ENCODE results near the gene TROAP.
"Not testable (repeated sequence)": the region's sequence is repeated elsewhere in the genome, so short reads cannot be mapped to it uniquely, and the experiment has no call there.

The TROAP gene

DNA sequence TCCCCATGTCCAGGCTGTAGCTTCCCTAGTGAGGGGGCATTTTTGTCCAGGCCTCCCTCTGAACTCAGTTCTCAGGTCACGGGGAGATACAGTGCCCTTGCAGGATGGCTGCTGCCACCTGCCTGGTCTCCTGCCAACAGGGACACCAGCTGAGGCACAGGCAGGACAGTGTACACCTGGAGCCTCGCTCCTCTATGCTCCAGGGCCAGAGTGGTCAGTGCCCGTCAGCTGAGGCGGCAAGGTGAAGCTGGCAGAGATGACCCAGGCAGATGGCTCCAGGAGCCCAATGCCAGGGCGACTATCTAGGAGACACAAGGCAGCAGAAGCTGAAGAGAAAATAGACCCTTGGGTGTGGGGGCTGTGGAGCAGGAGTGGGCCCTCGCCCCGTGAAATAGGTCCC, 45.6 kb upstream of the TROAP start:
- TF ChIP-seq FOXM1 (IDR thresholded peaks at IDR 0.05; ENCODE audit: borderline replicate concordance): no peak
- TF ChIP-seq LEF1 (IDR thresholded peaks at IDR 0.05; ENCODE audit: borderline replicate concordance): no peak
- TF ChIP-seq FOXK2 (IDR thresholded peaks at IDR 0.05): no peak
- TF ChIP-seq BHLHE40 (IDR thresholded peaks at IDR 0.05; ENCODE audit: borderline replicate concordance): no peak
- no peak for TF ChIP-seq ZNF384 (IDR thresholded peaks at IDR 0.05)
- no peak for TF ChIP-seq ARNT (IDR thresholded peaks at IDR 0.05)
- TF ChIP-seq TARDBP (IDR thresholded peaks at IDR 0.05): no peak
- TF ChIP-seq HDGF (IDR thresholded peaks at IDR 0.05; ENCODE audit: borderline replicate concordance): no peak
- TF ChIP-seq PKNOX1 (IDR thresholded peaks at IDR 0.05): no peak
- TF ChIP-seq NFRKB (IDR thresholded peaks at IDR 0.05): no peak
- no peak for TF ChIP-seq SP1 (IDR thresholded peaks at IDR 0.05)
- TF ChIP-seq SUZ12 (IDR thresholded peaks at IDR 0.05): no peak
- TF ChIP-seq ELF4 (IDR thresholded peaks at IDR 0.05): no peak
- TF ChIP-seq CTBP1 (IDR thresholded peaks at IDR 0.05; ENCODE audit: borderline replicate concordance): no peak
- no peak for DNase-seq (ENCODE audit: extremely low spot score)
- ChIA-PET POLR2A (interaction anchor here (0.7 to 2.1 kb wide), 6 partner anchors 10 to 213 kb away, joined by 3 to 16 read pairs (median 6); partner anchors contain the start of genes TROAP and TUBA1B), CTCF (interaction anchor here (0.6 to 3.4 kb wide), 4 partner anchors 9 to 64 kb away, joined by 3 to 12 read pairs (median 6); no protein-coding TSS in a partner anchor)

DNA sequence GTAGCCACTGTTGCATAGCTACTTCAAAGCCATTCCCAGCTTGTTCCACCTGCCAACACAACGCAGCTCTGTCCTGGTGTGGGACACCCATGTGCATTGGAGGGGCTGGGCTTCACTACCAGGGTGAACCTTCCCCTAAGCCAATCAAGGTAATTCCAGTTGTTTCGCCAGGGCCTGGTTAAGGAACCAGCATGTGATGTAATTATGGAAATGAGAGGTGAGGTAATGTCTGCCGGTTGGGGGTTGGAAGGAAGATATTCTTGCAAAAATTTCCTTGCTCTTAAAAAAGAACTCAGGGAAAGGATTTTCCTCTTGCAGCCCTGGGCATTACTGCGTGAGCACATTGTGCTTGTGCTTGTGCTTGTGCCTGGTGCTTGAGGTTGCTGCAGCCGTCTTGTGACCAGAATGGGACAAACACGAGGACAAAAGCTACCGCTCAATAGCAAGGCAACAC, 43.3 kb upstream of the TROAP start:
- CTCF ChIA-PET: interaction anchor here (0.6 to 3.4 kb wide), 5 partner anchors 9 to 68 kb away, joined by 4 to 12 read pairs (median 5); no protein-coding TSS in a partner anchor
- no peak for TF ChIP-seq SP1 (IDR thresholded peaks at IDR 0.05)
- TF ChIP-seq BHLHE40 (IDR thresholded peaks at IDR 0.05; ENCODE audit: borderline replicate concordance): no peak
- peak; percentile 63 for TF ChIP-seq L3MBTL2 (conservative IDR thresholded peaks at IDR 0.05)
- TF ChIP-seq ELF4 (IDR thresholded peaks at IDR 0.05): no peak
- DNase-seq (ENCODE audit: extremely low spot score): no peak
- POLR2A ChIA-PET: interaction anchor here (0.7 to 1.4 kb wide), 7 partner anchors 8 to 149 kb away, joined by 3 to 8 read pairs (median 4); partner anchors contain the start of genes TROAP, TUBA1B and TUBA1C

DNA sequence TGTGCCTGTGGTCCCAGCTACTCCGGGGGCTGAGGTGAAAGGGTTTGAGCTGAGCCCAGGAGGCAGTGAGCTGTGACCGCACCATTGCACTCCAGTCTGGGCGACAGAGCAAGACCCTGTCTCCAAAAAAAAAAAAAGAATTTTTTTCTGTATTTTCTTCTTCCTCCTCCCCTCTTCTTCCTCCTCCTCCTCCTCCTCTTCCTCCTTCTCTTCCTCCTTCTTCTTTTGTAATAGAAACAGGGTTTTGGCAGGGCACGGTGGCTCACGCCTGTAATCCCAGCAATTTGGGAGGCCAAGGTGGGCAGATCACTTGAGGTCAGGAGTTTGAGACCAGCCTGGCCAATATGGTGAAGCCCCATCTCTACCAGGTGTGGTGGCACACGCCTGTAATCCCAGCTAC, 42.5 kb upstream of the TROAP start:
- not testable (repeated sequence) for DNase-seq (ENCODE audit: extremely low spot score)
- POLR2A ChIA-PET: interaction anchor here (1.1 to 1.4 kb wide), 3 partner anchors 9 to 15 kb away, joined by 3 to 8 read pairs (median 4); partner anchors contain the start of gene TUBA1C
- CTCF ChIA-PET: interaction anchor here (3.4 kb wide), 1 partner anchor 8 kb away, joined by 12 read pairs; no protein-coding TSS in a partner anchor

DNA sequence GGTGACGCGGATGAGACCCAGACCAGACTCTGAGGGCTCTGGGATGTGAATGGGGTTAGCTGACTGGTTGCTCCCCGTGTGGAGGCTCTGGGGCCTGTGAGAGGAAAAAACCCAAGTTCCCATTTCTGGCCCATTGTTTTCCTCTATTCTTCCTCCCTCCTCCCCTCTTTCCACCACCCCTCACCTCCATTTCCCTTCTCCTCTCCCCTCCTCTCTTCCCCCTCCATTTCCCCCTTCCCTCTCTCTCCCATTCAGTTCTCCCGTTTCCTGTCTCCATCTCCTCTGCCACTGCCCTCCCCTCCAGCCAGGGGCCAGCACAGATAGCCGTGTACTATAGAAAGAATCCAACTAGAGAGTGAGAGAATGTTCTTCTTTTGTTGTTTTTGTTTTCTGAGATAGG, 40.8 kb upstream of the TROAP start:
- TF ChIP-seq PKNOX1 (IDR thresholded peaks at IDR 0.05) (no peak), TARDBP (IDR thresholded peaks at IDR 0.05) (no peak), SP1 (IDR thresholded peaks at IDR 0.05) (no peak), FOXK2 (IDR thresholded peaks at IDR 0.05) (no peak), L3MBTL2 (conservative IDR thresholded peaks at IDR 0.05) (no peak), FOXA1 (IDR thresholded peaks at IDR 0.05) (no peak)
- ChIA-PET CTCF (interaction anchor here (0.6 to 1.8 kb wide), 4 partner anchors 10 to 60 kb away, joined by 3 to 7 read pairs (median 4); no protein-coding TSS in a partner anchor), POLR2A (interaction anchor here (1.2 to 1.6 kb wide), 4 partner anchors 16 to 84 kb away, joined by 4 to 7 read pairs (median 4); partner anchors contain the start of genes SPATS2, TROAP and TUBA1C)
- no peak for DNase-seq (ENCODE audit: extremely low spot score)

DNA sequence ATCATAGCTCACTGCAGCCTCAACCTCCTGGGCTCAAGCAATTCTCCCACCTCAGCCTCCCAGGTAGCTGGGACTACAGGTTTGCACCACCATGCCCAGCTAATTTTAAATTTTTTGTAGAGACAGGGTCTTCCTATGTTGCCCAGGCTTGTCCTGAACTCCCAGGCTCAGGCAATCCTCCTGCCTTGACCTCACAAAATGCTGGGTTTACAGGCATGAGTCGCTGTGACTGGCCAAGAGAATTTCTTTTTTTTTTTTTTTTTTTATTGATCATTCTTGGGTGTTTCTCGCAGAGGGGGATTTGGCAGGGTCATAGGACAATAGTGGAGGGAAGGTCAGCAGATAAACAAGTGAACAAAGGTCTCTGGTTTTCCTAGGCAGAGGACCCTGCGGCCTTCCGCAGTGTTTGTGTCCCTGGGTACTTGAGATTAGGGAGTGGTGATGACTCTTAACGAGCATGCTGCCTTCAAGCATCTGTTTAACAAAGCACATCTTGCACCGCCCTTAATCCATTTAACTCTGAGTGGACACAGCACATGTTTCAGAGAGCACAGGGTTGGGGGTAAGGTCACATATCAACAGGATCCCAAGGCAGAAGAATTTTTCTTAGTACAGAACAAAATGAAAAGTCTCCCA, 40.2 kb upstream of the TROAP start:
- DNase-seq (ENCODE audit: extremely low spot score): not testable (repeated sequence)
- CTCF ChIA-PET: interaction anchor here (0.6 to 2.1 kb wide), 4 partner anchors 10 to 59 kb away, joined by 3 to 10 read pairs (median 6); no protein-coding TSS in a partner anchor
- POLR2A ChIA-PET: interaction anchor here (1.2 to 1.6 kb wide), 4 partner anchors 17 to 84 kb away, joined by 4 to 7 read pairs (median 4); partner anchors contain the start of genes SPATS2, TROAP and TUBA1C

DNA sequence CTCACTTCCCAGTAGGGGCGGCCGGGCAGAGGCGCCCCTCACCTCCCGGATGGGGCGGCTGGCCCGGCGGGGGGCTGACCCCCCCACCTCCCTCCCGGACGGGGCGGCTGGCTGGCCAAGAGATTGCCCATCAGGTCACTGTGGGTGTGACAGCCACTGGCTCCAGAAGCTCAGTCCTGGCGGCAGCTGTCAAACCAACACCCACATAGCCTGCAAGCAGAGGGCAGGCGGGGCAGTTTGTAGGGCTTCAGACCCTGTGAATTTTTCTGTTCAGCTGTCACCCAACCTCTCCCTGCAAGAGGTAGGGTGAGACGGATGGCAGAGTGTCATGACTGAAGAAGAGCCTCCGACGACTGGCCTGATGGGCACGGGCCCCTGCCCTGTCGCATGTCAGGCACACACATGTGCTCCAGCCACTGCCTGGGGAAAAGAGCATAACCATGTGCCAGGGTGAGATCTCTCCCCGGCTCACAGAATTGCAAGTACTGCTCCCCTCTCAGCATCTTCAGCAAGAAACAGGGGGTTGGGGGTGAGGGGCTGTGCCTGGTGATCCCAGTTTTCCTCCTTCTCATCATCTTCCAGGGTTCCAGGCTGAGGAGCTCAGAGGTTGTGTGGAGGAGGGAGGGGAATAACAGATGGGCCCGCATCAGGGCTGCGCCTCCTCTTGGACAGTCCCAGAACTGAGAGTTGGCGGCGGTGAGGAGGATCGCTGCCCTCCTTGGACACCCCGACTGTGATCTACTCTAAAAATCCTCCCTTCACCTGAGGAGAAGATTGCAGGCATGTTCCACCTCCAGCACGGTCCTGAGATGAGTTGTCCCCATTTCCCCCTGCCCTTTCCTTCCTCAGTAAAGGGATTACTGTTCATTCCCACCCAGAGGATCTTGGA, 39.3 kb upstream of the TROAP start:
- ChIA-PET POLR2A (interaction anchor here (1.0 to 2.5 kb wide), 6 partner anchors 13 to 153 kb away, joined by 3 to 11 read pairs (median 4); partner anchors contain the start of genes TROAP, TUBA1B and TUBA1C), CTCF (interaction anchor here (0.6 to 2.1 kb wide), 7 partner anchors 9 to 233 kb away, joined by 3 to 12 read pairs (median 6); no protein-coding TSS in a partner anchor)
- no peak for TF ChIP-seq CTBP1 (IDR thresholded peaks at IDR 0.05; ENCODE audit: borderline replicate concordance)
- TF ChIP-seq PKNOX1 (IDR thresholded peaks at IDR 0.05): no peak
- TF ChIP-seq ARNT (IDR thresholded peaks at IDR 0.05): no peak
- TF ChIP-seq LEF1 (IDR thresholded peaks at IDR 0.05; ENCODE audit: borderline replicate concordance): no peak
- TF ChIP-seq HDGF (IDR thresholded peaks at IDR 0.05; ENCODE audit: borderline replicate concordance): no peak
- DNase-seq (ENCODE audit: extremely low spot score): no peak
